GM23248 (cell line): ENCODE results near the gene MAMDC4. TPM values are rescaled to one million over a fixed set of nuclear protein-coding genes. Genes with fewer than 3 reads are reported as not detected.
"Not testable (repeated sequence)": the region's sequence is repeated elsewhere in the genome, so short reads cannot be mapped to it uniquely, and the experiment has no call there.

Source experiments
- DNase-seq: peaks from one replicate; pipeline ENCODE4 v3.0.0-alpha.2; 2015
- H2AFZ ChIP-seq: fragments of 200-600 bp; sonication (generic); 2 replicates; pipeline ENCODE4 v1.6.1; 2016; ENCODE audit warnings: antibody characterized with exemption
- H3F3A ChIP-seq: fragments of 200-600 bp; sonication (generic); 2 replicates; pipeline ENCODE4 v1.6.1; 2016; ENCODE audit warnings: mild to moderate bottlenecking, antibody characterized with exemption, mixed run types; ENCODE audit not compliant: insufficient read depth
- H3K27ac ChIP-seq: fragments of 200-600 bp; sonication (generic); 2 replicates; pipeline ENCODE4 v1.5.1; 2016; ENCODE audit warnings: mild to moderate bottlenecking
- H3K27me3 ChIP-seq: fragments of 200-600 bp; sonication (generic); replicated peaks from 2 replicates; pipeline ENCODE4 v1.6.1; 2016; ENCODE audit warnings: mild to moderate bottlenecking; ENCODE audit not compliant: insufficient read depth
- H3K36me3 ChIP-seq: fragments of 200-600 bp; sonication (generic); 2 replicates; pipeline ENCODE4 v1.6.1; 2016; ENCODE audit warnings: low read depth, mild to moderate bottlenecking
- H3K4me1 ChIP-seq: fragments of 200-600 bp; sonication (generic); 2 replicates; pipeline ENCODE4 v1.6.1; 2016; ENCODE audit warnings: mild to moderate bottlenecking; ENCODE audit not compliant: insufficient read depth
- H3K4me2 ChIP-seq: fragments of 200-600 bp; sonication (generic); one replicate; pipeline ENCODE4 v1.6.1; 2016; ENCODE audit warnings: mild to moderate bottlenecking; ENCODE audit not compliant: unreplicated experiment
- H3K4me3 ChIP-seq: fragments of 200-600 bp; sonication (generic); 2 replicates; pipeline ENCODE4 v1.5.1; 2016; ENCODE audit warnings: mild to moderate bottlenecking
- H3K79me2 ChIP-seq: fragments of 200-600 bp; sonication (generic); 2 replicates; pipeline ENCODE4 v1.6.1; 2016; ENCODE audit warnings: mild to moderate bottlenecking; ENCODE audit not compliant: insufficient read depth
- H3K9ac ChIP-seq: fragments of 200-600 bp; sonication (generic); 2 replicates; pipeline ENCODE4 v1.6.1; 2016; ENCODE audit warnings: mild to moderate bottlenecking
- H3K9me2 ChIP-seq: fragments of 200-600 bp; sonication (generic); 2 replicates; pipeline ENCODE4 v1.6.1; 2016; ENCODE audit warnings: mixed run types, mild to moderate bottlenecking, moderate library complexity; ENCODE audit not compliant: insufficient read depth
- H3K9me3 ChIP-seq: fragments of 200-600 bp; sonication (generic); one replicate; pipeline ENCODE4 v1.6.1; 2017; ENCODE audit warnings: low read depth
- H4K20me1 ChIP-seq: fragments of 200-600 bp; sonication (generic); 2 replicates; pipeline ENCODE4 v1.6.0; 2016; ENCODE audit not compliant: insufficient read depth
- EZH2 ChIP-seq: fragments of 200-600 bp; sonication (generic); IDR thresholded peaks from 2 replicates; pipeline ENCODE4 v1.6.1; 2018; ENCODE audit warnings: antibody characterized with exemption, mild to moderate bottlenecking; ENCODE audit not compliant: insufficient read depth, poor library complexity, severe bottlenecking
- EZH2phosphoT487 ChIP-seq: fragments of 200-600 bp; sonication (generic); IDR thresholded peaks from 2 replicates; pipeline ENCODE4 v1.6.1; 2018; ENCODE audit warnings: antibody characterized with exemption, moderate library complexity, mild to moderate bottlenecking, low read depth; ENCODE audit not compliant: insufficient read depth
- WGBS, 2 experiments: methylation state at CpG; one replicate each; pipeline ENCODE4 v1.1.6; 2015 to 2017; ENCODE audit warnings: low lambda C conversion rate in 2 of 2, low coverage in 1 of 2; ENCODE audit errors: missing lambda C conversion rate in 2 of 2; 5-methylcytosine and 5-hydroxymethylcytosine counted together
- in situ Hi-C: fragments of 300-500 bp; cut with MboI; formaldehyde crosslinking; loops from 2 replicates; pipeline ENCODE4 v1.15.0; 2020
- polyA plus RNA-seq: library from polyadenylated mRNA; unstranded; fragments of >200 nt; fragmentation: Nextera tagmentation; extraction: Ambion mirVana; gene quantifications from 2 replicates; pipeline ENCODE4 v1.2.1, GENCODE V29; 2016
- total RNA-seq: library from RNA; depleted of rRNA; stranded (reverse); fragments of >200 nt; shearing (Covaris generic); gene quantifications from 2 replicates; pipeline ENCODE4 v1.2.3, GENCODE V29; 2014

The MAMDC4 gene
- total and polyA plus RNA-seq, 2 experiments from 2014 or later, result 0.35 to 2.3 TPM

DNA sequence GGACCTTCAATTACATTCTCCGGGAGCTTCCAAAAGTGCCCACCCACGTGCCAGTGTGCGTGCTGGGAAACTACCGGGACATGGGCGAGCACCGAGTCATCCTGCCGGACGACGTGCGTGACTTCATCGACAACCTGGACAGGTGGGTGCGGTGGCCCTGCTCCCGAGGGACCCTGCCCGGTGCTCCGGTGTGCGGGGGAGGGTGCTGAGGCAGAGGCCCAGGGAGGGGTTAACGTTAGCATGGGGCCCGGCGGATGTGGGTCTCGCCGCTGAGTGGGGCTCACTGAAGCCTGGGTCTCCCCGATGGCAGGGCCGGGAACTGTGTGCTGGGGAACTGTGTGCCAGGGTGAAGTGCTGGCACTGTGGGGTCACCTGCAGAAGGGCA, 20.4 kb upstream of the MAMDC4 start:
- no peaks in the 10 kb centered on the region for H3K9me2 ChIP-seq
- in situ Hi-C loops, result no loop called here
- no peaks in the 10 kb centered on the region for H3K27me3 ChIP-seq
- no peaks in the 10 kb centered on the region for H3K4me1 ChIP-seq
- no peak for DNase-seq
- no peak overlapping the region for H3K4me3 ChIP-seq
- no peak overlapping the region for H2AFZ ChIP-seq
- no peaks in the 10 kb centered on the region for H3K36me3 ChIP-seq
- H4K20me1 ChIP-seq, result no peaks in the 10 kb centered on the region
- H3K4me2 ChIP-seq, result no peak overlapping the region
- H3K9me3 ChIP-seq, result no peaks in the 10 kb centered on the region
- 87 to 92% methylated on average over 23 of the region's 23 CpGs for WGBS, 2 experiments
- TF ChIP-seq EZH2 (no peak), EZH2phosphoT487 (no peak)
- no peaks in the 10 kb centered on the region for H3K79me2 ChIP-seq
- no peaks in the 10 kb centered on the region for H3F3A ChIP-seq
- no peak overlapping the region for H3K27ac ChIP-seq
- no peak overlapping the region for H3K9ac ChIP-seq

DNA sequence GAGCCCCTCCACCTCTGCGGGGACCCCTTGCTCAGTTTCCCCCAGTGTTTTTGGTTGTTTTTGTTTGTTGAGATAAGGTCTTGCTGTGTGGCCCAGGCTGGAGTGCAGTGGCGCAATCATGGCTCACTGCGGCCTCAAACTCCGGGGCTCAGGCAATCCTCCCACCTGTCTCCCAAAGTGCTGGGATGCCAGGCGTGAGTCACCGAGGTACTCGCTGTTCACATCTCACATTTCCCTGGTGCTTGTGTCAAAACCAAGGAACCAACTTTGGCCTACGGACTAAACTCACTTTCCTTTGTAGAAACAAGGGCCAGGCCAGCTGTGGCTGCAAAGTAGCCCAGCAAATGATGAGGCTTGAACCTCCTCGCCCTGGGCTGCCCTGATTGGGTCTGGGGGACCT, 19.6 kb upstream of the MAMDC4 start:
- H2AFZ ChIP-seq, result no peak overlapping the region
- no peaks in the 10 kb centered on the region for H3K36me3 ChIP-seq
- H3K9me2 ChIP-seq, result no peaks in the 10 kb centered on the region
- TF ChIP-seq EZH2, result no peak
- TF ChIP-seq EZH2phosphoT487, result no peak
- H3F3A ChIP-seq, result no peaks in the 10 kb centered on the region
- no peak overlapping the region for H3K4me3 ChIP-seq
- WGBS, 2 experiments, result 73 to 76% methylated on average over 9 of the region's 9 CpGs
- no peaks in the 10 kb centered on the region for H3K9me3 ChIP-seq
- in situ Hi-C loops, result no loop called here
- no peak for DNase-seq
- H3K27me3 ChIP-seq, result no peaks in the 10 kb centered on the region
- no peak overlapping the region for H3K27ac ChIP-seq
- H3K4me2 ChIP-seq, result no peak overlapping the region
- H4K20me1 ChIP-seq, result no peaks in the 10 kb centered on the region
- H3K4me1 ChIP-seq, result no peaks in the 10 kb centered on the region
- H3K79me2 ChIP-seq, result no peaks in the 10 kb centered on the region
- no peak overlapping the region for H3K9ac ChIP-seq

DNA sequence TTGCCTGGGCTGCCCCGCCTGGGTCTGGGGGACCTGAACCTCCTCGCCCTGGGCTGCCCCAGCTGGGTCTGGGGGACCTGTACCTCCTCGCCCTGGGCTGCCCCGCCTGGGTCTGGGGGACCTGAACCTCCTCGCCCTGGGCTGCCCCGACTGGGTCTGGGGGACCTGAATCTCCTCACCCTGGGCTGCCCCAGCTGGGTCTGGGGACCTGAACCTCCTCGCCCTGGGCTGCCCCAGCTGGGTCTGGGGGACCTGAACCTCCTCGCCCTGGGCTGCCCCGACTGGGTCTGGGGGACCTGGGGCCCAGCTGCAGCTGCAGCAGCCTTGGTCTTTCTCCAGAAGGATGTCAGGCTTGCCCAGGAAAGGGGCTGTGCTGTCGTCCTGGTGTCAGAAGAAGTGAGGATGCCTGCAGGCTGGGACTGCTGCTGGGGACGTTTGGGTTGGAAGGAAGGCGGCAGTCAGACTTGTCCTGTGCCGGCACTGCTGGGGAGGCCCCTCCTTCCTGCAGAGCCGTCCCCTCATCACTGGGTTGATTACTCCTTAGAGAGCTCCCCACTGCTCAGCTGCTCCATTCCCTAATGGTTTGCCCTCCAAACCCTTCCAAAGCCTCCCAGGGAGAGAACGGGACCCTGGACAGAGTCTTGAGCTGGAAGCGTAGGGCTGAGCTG, 18.6 kb upstream of the MAMDC4 start:
- H3K27ac ChIP-seq, H3K36me3 ChIP-seq, DNase-seq, H4K20me1 ChIP-seq, H3K9ac ChIP-seq, H3F3A ChIP-seq, H3K9me2 ChIP-seq, H3K9me3 ChIP-seq, H3K4me3 ChIP-seq, H3K4me2 ChIP-seq, in situ Hi-C loops, H3K79me2 ChIP-seq, H2AFZ ChIP-seq, H3K4me1 ChIP-seq, H3K27me3 ChIP-seq: not testable (repeated sequence)
- 85 to 90% methylated on average over 12 to 15 of the region's 16 CpGs for WGBS, 2 experiments

DNA sequence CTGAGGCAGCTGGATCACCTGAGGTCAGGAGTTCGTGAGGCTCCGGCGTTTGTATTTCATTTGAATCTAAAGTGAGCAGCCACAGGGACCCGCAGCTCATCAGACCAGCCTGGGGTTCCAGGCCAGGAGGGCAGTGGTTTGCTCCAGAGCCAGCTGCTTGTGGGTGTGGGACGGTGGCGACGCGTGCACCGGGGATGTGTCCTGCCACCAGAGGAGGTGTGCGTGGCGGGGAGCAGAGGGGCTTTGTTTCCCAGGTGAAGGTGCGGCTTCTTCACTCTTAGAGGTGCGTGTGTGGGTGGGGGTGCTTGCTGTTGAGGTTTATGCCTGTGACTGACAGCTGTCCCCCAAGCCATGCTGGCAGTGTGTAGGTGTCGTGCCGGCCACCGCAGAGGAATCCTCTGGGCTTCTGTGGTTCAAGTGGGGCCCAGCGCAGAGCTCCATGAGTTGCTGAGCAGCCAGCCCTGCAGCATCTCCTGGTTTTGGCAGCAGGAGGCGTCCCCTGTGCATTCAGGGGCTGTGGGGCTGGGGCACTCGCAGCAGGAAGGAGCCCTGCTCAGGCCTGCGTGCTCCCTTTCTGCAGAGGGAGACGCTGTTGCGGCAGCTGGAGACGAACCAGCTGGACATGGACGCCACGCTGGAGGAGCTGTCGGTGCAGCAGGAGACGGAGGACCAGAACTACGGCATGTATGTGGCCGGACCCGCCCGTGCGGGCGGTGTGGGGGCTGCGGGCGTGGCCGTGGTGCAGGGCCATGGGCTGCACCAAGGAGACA, 16.8 kb upstream of the MAMDC4 start:
- Histone ChIP-seq H3K4me2 (no peak overlapping the region), H3K4me1 (no peaks in the 10 kb centered on the region), H3K27ac (no peak overlapping the region), H3K79me2 (no peaks in the 10 kb centered on the region), H3K9ac (no peak overlapping the region), H4K20me1 (no peaks in the 10 kb centered on the region), H3K36me3 (no peaks in the 10 kb centered on the region), H3K4me3 (no peak overlapping the region), H3F3A (no peaks in the 10 kb centered on the region), H3K9me2 (no peaks in the 10 kb centered on the region), H3K9me3 (no peaks in the 10 kb centered on the region), H2AFZ (no peak overlapping the region), H3K27me3 (no peaks in the 10 kb centered on the region)
- WGBS, 2 experiments, result 96 to 97% methylated on average over 34 to 36 of the region's 36 CpGs
- TF ChIP-seq EZH2 (no peak), EZH2phosphoT487 (no peak)
- in situ Hi-C loops, result no loop called here
- no peak for DNase-seq
